Esophagus (tissue), 2 donors: ENCODE data around the gene KRT14. TPM values are rescaled to one million over a fixed set of nuclear protein-coding genes. Genes with fewer than 3 reads are reported as not detected.
"Not testable (repeated sequence)": the region's sequence is repeated elsewhere in the genome, so short reads cannot be mapped to it uniquely, and the experiment has no call there.

Source experiments
- H3K27ac ChIP-seq, 2 donors: one replicate each; pipeline ENCODE4 v1.5.1; 2013; ENCODE audit warnings: low read depth in 2 of 2, mild to moderate bottlenecking in 2 of 2, inconsistent platforms in 1 of 2, low read length in 1 of 2, moderate library complexity in 1 of 2
- H3K27me3 ChIP-seq, 2 donors: one replicate each; pipeline ENCODE4 v1.6.1; 2013; ENCODE audit warnings: low read length in 2 of 2, control low read depth in 1 of 2, mild to moderate bottlenecking in 1 of 2; ENCODE audit not compliant: insufficient read depth in 2 of 2, control insufficient read depth in 1 of 2
- H3K36me3 ChIP-seq, 2 donors: one replicate each; pipeline ENCODE4 v1.6.1; 2013; ENCODE audit warnings: low read length in 1 of 2; ENCODE audit not compliant: control insufficient read depth in 2 of 2, insufficient read depth in 2 of 2
- H3K4me1 ChIP-seq, 2 donors: one replicate each; pipeline ENCODE4 v1.6.1; 2013; ENCODE audit warnings: low read length in 1 of 2; ENCODE audit not compliant: control insufficient read depth in 2 of 2, insufficient read depth in 2 of 2
- H3K4me3 ChIP-seq, 2 donors: one replicate each; pipeline ENCODE4 v1.5.1; 2013; ENCODE audit warnings: low read length in 2 of 2, mild to moderate bottlenecking in 2 of 2, low read depth in 1 of 2, moderate library complexity in 1 of 2
- H3K9me3 ChIP-seq, 2 donors: one replicate each; pipeline ENCODE4 v1.6.1; 2013; ENCODE audit warnings: mild to moderate bottlenecking in 2 of 2, low read depth in 1 of 2, low read length in 1 of 2, moderate library complexity in 1 of 2; ENCODE audit not compliant: control insufficient read depth in 2 of 2, insufficient read depth in 1 of 2
- WGBS, 2 donors: extraction: QIAGEN DNeasy Blood & Tissue Kit; methylation state at CpG; one replicate each; pipeline ENCODE4 v1.1.7; 2013; 5-methylcytosine and 5-hydroxymethylcytosine counted together
- polyA plus RNA-seq, 2 donors: library from polyadenylated mRNA; stranded (reverse); fragments of 200-250 nt; gene quantifications; one replicate each; pipeline ENCODE4 v1.2.3, GENCODE V29; 2013
- donor health status: healthy with polysubstance abuse.
- donor health status: Bipolar disorder and iron deficiency.

The KRT14 gene
- polyA plus RNA-seq, 2 donors = 516 to 1,961 TPM

- Histone ChIP-seq H3K27me3 (no peaks in the 10 kb centered on the region), H3K27ac (no peak overlapping the region), H3K9me3 (no peaks in the 10 kb centered on the region), H3K4me3 (no peak overlapping the region), H3K4me1 (peaks cover 0 to 10% of the 10 kb centered on the region in 2 donors), H3K36me3 (no peaks in the 10 kb centered on the region)
- 52 to 66% methylated on average over 11 of the region's 11 CpGs for WGBS, 2 donors
These were observed 31.0 kb upstream of the KRT14 start for GRCh38 chr17:41617698-41618097.

GRCh38 chr17:41617136-41617535 lies 30.4 kb upstream of the KRT14 start:
- no peaks in the 10 kb centered on the region for H3K27me3 ChIP-seq
- no peaks in the 10 kb centered on the region for H3K36me3 ChIP-seq
- no peaks in the 10 kb centered on the region for H3K9me3 ChIP-seq
- H3K4me3 ChIP-seq = no peak overlapping the region
- peaks cover 0 to 14% of the 10 kb centered on the region in 2 donors for H3K4me1 ChIP-seq
- 85 to 90% methylated on average over 2 to 3 of the region's 3 CpGs for WGBS, 2 donors
- H3K27ac ChIP-seq = no peak overlapping the region

GRCh38 chr17:41616486-41616885 lies 29.8 kb upstream of the KRT14 start:
- H3K9me3 ChIP-seq, H3K36me3 ChIP-seq, H3K4me3 ChIP-seq, H3K27ac ChIP-seq, H3K27me3 ChIP-seq: not testable (repeated sequence)
- peaks cover 0 to 15% of the 10 kb centered on the region in 2 donors for H3K4me1 ChIP-seq
- WGBS, 2 donors = 71 to 87% methylated on average over 4 of the region's 4 CpGs

- H3K9me3 ChIP-seq = no peaks in the 10 kb centered on the region
- H3K27ac ChIP-seq = no peak overlapping the region
- H3K4me1 ChIP-seq = peaks cover 0 to 10% of the 10 kb centered on the region in 2 donors
- no peaks in the 10 kb centered on the region for H3K27me3 ChIP-seq
- no peak overlapping the region for H3K4me3 ChIP-seq
- H3K36me3 ChIP-seq = no peaks in the 10 kb centered on the region
- WGBS, 2 donors = 26 to 30% methylated on average over 7 of the region's 7 CpGs
These were observed 28.8 kb upstream of the KRT14 start for GRCh38 chr17:41615454-41615853.

- not testable (repeated sequence) for H3K27me3 ChIP-seq, H3K4me3 ChIP-seq, H3K36me3 ChIP-seq, H3K27ac ChIP-seq, H3K9me3 ChIP-seq
- 60 to 63% methylated on average over 9 of the region's 9 CpGs for WGBS, 2 donors
- H3K4me1 ChIP-seq = peaks cover 0 to 10% of the 10 kb centered on the region in 2 donors
These were observed 28.1 kb upstream of the KRT14 start for GRCh38 chr17:41614767-41615166.

GRCh38 chr17:41614098-41614497 lies 27.4 kb upstream of the KRT14 start:
- WGBS, 2 donors = 88 to 89% methylated on average over 5 of the region's 5 CpGs
- no peak overlapping the region for H3K27ac ChIP-seq
- H3K4me1 ChIP-seq = peaks cover 0 to 9% of the 10 kb centered on the region in 2 donors
- H3K9me3 ChIP-seq = no peaks in the 10 kb centered on the region
- no peaks in the 10 kb centered on the region for H3K36me3 ChIP-seq
- no peak overlapping the region for H3K4me3 ChIP-seq
- H3K27me3 ChIP-seq = no peaks in the 10 kb centered on the region

- H3K27ac ChIP-seq = peak overlapping the region in 1 of 2 donors; percentile 79
- H3K4me3 ChIP-seq = no peak overlapping the region
- H3K4me1 ChIP-seq = peaks cover 0 to 7% of the 10 kb centered on the region in 2 donors
- H3K27me3 ChIP-seq = no peaks in the 10 kb centered on the region
- H3K36me3 ChIP-seq = no peaks in the 10 kb centered on the region
- no peaks in the 10 kb centered on the region for H3K9me3 ChIP-seq
- WGBS, 2 donors = 80 to 89% methylated on average over 11 of the region's 11 CpGs
These were observed 26.8 kb upstream of the KRT14 start for GRCh38 chr17:41613277-41614082.

GRCh38 chr17:41612376-41613160 lies 25.9 kb upstream of the KRT14 start, which contains the start of gene KRT16:
KRT16 (minus strand) TSS chr17:41612767; CDS start chr17:41612688, 79 bp downstream.
- WGBS, 2 donors = 50 to 65% methylated on average over 31 of the region's 31 CpGs
- not testable (repeated sequence) for H3K36me3 ChIP-seq, H3K4me1 ChIP-seq, H3K27me3 ChIP-seq, H3K9me3 ChIP-seq
- H3K4me3 ChIP-seq = peak within 1 kb of the TSS; percentile 38 to 45
- H3K27ac ChIP-seq = peak within 1 kb of the TSS in 1 of 2 donors; percentile 79

- no peaks in the 10 kb centered on the region for H3K36me3 ChIP-seq
- peak overlapping the region; percentile 38 to 45 for H3K4me3 ChIP-seq
- 84 to 94% methylated on average over 25 of the region's 25 CpGs for WGBS, 2 donors
- peaks cover 0 to 7% of the 10 kb centered on the region in 2 donors for H3K4me1 ChIP-seq
- peak overlapping the region in 1 of 2 donors; percentile 27 for H3K27ac ChIP-seq
- no peaks in the 10 kb centered on the region for H3K9me3 ChIP-seq
- no peaks in the 10 kb centered on the region for H3K27me3 ChIP-seq
These were observed 24.4 kb upstream of the KRT14 start for GRCh38 chr17:41610965-41611640.
